Measurements from ENCODE around the gene CREB3L1.

Gene CREB3L1

GRCh38 chr11:46280706-46281105 is 3.2 kb downstream of the CREB3L1 start:
- DNase-seq (ENCODE audit: low read depth in 2 of 2), result no peak
- peak overlapping the region in 1 of 2 donors; percentile 42 for H3K4me3 ChIP-seq (replicated peaks in 1 of 2; ENCODE audit: low read depth in 2 of 2, low read length in 2 of 2)
- TF ChIP-seq CTCF (IDR thresholded peaks at IDR 0.05; ENCODE audit: low read depth, low read length), result no peak

DNA sequence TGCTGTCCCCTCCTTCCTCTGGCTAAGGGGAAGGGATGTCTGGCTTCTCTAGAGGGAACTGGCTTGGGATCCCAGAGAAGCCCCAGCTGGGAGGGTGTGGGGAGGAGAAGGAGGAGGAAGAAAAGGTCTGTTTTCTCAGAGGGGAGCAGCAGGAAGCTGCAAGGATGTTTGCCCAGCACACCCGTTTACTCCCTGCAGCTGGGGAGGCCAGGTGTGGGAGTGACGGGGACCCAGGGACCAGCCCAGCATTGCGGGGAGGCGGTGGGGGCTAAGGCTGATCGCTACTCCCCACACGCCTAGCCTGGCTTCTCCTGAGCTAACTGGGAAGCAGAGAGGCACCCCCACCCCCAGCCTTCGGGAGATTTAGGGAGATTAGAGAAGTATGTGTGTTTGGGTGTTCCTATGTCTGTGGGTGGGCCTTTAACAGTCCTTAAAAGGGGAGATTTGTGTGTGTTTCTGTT is 3.9 kb downstream of the CREB3L1 start:
- peak; percentile 39 to 45 for DNase-seq (ENCODE audit: low read depth in 2 of 2)
- H3K4me3 ChIP-seq (replicated peaks in 1 of 2; ENCODE audit: low read depth in 2 of 2, low read length in 2 of 2), result peak overlapping the region; percentile 16 to 42
- no peak for TF ChIP-seq CTCF (IDR thresholded peaks at IDR 0.05; ENCODE audit: low read depth, low read length)

GRCh38 chr11:46285173-46285572 is 7.7 kb downstream of the CREB3L1 start:
- H3K4me3 ChIP-seq (replicated peaks in 1 of 2; ENCODE audit: low read depth in 2 of 2, low read length in 2 of 2), result no peak overlapping the region
- DNase-seq (ENCODE audit: low read depth in 2 of 2), result peak in 1 of 2 donors; percentile 12
- TF ChIP-seq CTCF (IDR thresholded peaks at IDR 0.05; ENCODE audit: low read depth, low read length), result no peak

DNA sequence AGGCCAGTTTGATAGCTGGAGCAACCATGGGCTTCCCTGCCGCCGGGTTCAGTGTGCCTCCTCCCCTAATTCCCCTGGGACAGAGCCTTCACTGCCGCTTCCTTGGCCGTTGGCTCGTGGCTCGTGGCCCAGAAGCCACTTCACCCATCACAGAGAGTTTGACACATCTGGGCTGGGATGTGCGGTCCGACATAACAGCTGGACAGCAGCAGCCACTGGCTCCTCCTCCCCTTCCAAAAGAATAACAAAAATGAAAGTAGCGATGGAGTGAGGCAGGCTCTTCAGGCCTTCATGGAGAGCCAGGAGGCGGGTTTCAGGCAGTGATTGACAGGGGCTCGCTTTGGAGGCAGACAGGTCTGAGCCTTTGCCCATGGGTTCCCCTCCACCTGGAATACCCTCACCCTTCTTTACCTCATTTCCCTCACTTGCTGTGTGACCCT is 8.2 kb downstream of the CREB3L1 start:
- peak; percentile 78 to 79 for DNase-seq (ENCODE audit: low read depth in 2 of 2)
- H3K4me3 ChIP-seq (replicated peaks in 1 of 2; ENCODE audit: low read depth in 2 of 2, low read length in 2 of 2), result peak overlapping the region in 1 of 2 donors; percentile 30
- no peak for TF ChIP-seq CTCF (IDR thresholded peaks at IDR 0.05; ENCODE audit: low read depth, low read length)

- TF ChIP-seq CTCF (IDR thresholded peaks at IDR 0.05; ENCODE audit: low read depth, low read length), result no peak
- no peak for DNase-seq (ENCODE audit: low read depth in 2 of 2)
- H3K4me3 ChIP-seq (replicated peaks in 1 of 2; ENCODE audit: low read depth in 2 of 2, low read length in 2 of 2), result no peak overlapping the region
Measured at GRCh38 chr11:46286789-46287188, 9.3 kb downstream of the CREB3L1 start.

DNA sequence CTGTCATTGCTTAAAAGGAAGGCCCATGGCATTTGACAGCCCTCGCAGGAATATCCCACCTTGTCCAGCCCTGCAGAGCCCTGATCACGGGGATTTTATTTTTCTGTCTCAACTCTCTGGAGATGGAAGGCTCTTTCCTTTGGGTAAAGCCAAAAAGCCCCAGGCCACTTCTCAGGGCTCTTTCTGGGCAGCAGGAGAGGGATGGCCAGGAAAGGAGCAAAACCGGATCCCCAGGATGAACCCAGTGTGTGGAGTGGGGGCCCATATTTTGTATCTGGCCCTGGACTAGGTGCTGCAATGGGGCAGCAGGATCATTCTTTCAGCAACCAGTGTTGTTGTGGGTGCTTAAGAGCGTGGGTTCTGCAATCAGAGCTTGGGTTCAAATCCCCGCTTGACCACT is 11.0 kb downstream of the CREB3L1 start:
- TF ChIP-seq CTCF (IDR thresholded peaks at IDR 0.05; ENCODE audit: low read depth, low read length), result no peak
- no peak overlapping the region for H3K4me3 ChIP-seq (replicated peaks in 1 of 2; ENCODE audit: low read depth in 2 of 2, low read length in 2 of 2)
- no peak for DNase-seq (ENCODE audit: low read depth in 2 of 2)

GRCh38 chr11:46290011-46290410 is 12.5 kb downstream of the CREB3L1 start:
- no peak for TF ChIP-seq CTCF (IDR thresholded peaks at IDR 0.05; ENCODE audit: low read depth, low read length)
- no peak for DNase-seq (ENCODE audit: low read depth in 2 of 2)
- H3K4me3 ChIP-seq (replicated peaks in 1 of 2; ENCODE audit: low read depth in 2 of 2, low read length in 2 of 2), result no peak overlapping the region
